IPS-NIHi11 (cell line): ENCODE data around the gene AVP.
"Not testable (repeated sequence)": the region's sequence is repeated elsewhere in the genome, so short reads cannot be mapped to it uniquely, and the experiment has no call there.

Experiments used
- DNase-seq: peaks from one replicate; pipeline ENCODE4 v3.0.0; 2012; ENCODE audit warnings: mixed read lengths, low spot score

Gene AVP

DNA sequence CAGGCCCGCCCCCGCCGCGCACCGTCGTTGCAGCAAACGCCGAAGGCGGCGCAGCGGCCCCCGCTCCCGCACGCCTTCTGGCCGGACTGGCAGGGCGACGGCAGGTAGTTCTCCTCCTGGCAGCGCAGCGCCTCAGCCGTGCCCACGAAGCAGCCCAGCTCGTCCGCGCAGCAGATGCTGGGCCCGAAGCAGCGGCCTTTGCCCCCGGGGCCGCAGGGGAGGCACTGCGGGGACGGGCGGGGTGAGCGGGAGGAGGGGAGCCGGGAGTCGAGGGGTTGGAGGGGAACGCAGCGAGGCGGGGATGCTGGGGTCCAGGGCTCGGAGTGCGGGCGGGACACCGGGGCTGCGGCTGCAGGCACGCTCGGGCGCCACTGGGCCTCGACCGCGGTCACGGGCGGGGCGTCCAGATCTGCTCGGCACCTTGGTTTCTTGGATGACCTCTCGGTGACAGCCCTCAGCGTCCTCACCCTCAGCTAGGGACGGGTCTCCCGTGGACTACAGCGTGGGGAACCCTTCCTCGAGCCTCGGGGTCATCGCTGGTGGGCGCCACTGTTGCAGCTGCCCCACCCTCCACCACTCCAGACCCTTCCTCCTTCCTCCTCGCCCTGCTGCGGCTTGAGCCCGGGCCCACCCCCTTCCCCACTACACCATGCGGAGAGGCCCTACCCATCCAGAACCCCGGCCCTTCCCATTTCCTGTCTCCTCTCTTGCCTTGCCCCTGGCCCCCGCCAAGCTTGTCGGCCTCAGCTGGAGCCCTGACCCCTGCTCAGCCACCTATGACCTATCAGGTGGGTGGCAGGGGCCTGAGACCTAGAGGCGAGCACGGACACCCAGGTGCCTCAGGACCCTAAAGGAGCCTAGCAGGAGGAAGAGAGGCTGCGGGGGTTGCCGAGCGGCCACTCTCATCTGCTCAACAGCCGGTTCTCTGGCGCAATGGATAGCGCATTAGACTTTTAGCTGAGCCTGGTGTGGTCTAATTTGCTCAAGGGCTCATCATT, 1.3 kb downstream of the AVP start:
- peak; percentile 68 for DNase-seq

DNA sequence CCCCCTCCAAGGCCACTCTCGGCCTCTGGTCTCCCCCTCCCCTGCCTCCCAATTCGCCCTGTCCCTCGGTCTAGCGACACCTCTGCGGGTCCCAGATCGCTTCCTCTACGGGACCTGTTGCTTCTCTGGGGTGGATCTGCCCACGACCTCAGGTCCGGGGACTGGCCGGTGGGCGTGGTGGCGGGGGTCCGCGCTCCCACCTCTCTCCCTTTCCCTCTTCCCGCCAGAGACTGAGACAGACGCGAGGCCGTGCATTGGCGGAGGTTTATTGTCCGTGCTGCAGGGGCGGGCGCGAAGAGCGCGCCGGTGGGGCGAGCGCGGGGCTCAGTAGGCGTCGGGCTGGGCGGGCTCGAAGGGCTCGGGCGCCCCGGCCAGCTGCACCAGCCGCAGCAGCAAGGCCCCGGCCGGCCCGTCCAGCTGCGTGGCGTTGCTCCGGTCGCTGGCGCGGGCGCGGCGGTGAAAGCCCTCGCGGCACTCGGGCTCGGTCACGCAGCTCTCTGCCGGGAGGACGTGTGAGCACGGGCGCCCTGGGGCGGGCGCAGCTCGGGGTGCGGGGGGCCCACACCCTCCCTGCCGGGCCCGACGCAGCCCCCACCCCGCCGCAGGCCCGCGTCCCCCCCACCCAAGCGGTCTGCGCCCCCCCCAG, 2.1 kb downstream of the AVP start:
- DNase-seq: peak; percentile 50

DNA sequence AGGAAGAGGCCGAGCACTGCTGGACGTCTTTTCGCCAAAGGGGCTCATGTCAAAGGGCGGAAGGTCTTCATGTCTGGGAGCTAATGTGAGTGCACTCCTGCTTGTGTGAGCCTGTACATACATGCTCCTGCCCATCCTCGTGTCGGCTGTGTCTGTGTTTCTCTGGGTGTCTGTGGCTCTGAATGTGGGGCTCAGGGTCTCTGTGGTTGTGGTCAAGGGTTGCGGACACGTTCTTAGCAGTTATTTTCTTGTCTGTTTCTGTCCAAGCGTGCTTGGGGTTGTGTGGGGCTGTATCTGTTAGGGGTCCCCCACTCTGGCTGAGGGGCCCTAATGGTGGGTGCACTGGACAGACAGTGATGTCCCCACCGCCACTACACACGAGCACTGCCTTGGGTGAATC, 2.9 kb downstream of the AVP start:
- peak; percentile 3 for DNase-seq

DNA sequence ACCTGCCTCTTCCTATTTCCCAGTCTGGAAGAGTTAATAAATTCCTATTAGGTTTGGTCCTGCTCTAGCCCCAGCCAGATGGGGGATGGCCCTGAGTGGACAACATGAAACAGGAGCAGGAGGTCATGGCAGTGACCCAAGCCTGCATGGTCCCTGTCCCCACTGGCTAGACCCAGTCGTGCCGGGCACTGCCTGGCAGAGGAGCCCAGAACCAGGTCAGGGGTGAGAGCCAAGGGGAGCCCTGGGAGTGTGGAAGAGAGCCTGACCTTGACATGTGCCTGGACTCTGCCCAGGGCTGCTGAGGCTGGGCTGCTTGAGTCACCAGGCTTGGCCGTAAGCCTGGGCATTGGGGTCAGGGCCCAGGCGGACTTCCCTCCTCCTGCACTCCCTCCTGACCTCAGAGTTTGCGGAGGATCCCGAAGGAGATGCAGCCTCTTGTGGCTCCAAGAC, 3.6 kb downstream of the AVP start:
- DNase-seq: peak; percentile 17

DNA sequence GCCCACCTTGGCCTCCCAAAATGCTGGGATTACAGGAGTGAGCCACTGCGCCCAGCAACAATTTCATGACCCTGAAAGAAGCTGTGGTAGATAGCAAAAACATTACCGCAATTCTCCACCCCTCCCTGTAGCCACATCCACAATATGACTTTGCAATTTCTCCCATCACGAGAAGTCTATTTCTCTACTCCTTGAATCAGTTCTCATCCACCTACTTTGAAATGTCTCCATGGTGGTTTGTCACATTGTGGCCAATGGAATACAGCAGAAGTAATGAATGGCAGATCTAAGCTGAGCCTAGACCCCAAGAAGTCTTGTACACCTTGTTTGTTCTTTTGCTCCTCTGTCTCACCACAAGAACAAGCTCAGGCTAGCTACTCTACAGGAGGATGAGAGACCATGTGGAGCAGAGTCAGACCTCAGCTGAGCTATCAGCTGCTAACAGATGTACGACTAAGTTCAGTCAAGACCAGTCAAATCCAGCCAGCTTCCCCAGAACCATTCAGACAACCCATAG, 6.8 kb downstream of the AVP start:
- no peak for DNase-seq

DNA sequence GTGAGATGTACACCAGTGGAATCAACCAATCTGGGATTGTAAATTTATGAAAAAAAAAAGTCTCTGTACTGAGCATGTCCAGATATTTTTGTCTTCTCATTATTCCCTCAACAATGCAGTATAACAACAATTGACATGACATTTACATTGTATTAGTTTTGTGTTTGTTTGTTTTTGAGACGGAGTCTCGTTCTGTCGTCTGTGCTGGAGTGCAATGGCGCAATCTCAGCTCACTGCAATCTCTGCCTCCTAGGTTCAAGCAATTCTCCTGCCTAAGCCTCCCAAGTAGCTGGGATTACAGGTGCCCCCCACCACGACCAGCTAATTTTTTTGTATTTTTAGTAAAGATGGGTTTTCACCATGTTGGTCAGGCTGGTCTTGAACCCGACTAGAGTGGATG, 9.2 kb downstream of the AVP start:
- not testable (repeated sequence) for DNase-seq

DNA sequence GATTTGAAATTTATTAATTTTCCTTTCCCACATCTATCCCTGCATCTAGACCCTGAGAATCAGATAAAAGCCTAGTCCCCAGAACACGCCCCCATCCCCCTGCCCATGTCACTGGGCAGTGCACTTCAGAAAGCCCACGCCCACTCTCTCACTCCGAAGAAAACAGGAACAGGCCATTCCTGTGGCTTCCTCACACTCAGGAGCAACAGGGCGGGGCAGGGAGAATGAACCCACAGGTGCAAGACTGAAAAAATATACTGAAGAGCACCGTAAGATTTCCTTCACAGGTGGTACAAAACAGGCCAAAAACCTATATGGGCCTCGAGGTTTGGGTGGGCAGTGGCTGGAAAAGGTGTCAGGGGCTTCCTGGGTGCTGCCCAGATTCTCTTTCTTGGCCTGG, 9.7 kb downstream of the AVP start:
- DNase-seq: no peak

DNA sequence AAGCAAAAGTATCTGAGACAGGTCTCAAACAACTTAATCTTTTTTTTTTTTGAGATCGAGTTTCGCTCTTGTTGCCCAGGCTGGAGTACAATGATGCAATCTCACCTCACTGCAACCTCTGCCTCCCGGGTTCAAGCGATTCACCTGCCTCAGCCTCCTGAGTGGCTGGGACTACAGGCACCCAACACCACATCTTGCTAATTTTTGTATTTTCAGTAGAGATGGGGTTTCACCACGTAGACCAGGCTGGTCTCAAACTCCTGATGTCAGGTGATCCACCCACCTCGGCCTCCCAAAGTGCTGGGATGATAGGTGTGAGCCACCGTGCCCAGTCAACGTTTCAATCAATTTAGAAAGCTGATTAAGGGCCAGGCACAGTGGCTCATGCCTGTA, 11.3 kb downstream of the AVP start:
- DNase-seq: not testable (repeated sequence)

DNA sequence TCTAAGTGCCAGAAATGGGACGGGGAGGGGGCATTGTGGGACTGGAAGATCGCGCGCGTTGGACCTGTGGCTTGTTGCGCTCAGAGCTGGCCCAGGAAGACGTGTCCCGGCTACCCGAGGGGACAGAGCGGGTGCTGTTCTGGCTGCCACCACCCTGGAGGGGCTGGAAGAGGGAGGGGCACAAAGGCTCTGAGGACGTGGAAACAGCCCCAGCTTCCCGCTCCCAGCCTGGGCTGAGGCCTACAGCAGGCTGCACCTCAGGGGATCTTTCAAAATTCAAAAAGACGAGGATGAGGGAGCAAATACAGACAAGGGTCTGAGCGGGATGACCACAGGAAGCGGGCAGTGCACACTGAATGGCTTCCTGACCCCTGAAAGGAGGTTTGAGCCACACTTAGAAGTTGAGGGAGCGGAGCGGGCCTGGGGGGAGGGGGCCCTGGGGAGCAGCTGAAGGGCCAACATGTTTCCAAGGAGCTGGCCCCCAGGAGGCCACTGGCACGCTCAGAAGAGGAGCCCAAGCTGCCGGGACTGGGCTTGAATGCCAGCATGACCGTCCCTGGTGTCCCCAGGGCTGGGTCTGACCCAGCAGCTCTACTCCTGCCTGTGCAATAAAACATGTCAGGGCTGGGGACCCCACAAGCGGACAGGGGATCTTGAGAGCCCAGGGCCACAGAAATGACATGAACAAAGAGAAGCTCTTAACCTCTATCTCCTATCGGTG, 11.8 kb downstream of the AVP start:
- DNase-seq: no peak

DNA sequence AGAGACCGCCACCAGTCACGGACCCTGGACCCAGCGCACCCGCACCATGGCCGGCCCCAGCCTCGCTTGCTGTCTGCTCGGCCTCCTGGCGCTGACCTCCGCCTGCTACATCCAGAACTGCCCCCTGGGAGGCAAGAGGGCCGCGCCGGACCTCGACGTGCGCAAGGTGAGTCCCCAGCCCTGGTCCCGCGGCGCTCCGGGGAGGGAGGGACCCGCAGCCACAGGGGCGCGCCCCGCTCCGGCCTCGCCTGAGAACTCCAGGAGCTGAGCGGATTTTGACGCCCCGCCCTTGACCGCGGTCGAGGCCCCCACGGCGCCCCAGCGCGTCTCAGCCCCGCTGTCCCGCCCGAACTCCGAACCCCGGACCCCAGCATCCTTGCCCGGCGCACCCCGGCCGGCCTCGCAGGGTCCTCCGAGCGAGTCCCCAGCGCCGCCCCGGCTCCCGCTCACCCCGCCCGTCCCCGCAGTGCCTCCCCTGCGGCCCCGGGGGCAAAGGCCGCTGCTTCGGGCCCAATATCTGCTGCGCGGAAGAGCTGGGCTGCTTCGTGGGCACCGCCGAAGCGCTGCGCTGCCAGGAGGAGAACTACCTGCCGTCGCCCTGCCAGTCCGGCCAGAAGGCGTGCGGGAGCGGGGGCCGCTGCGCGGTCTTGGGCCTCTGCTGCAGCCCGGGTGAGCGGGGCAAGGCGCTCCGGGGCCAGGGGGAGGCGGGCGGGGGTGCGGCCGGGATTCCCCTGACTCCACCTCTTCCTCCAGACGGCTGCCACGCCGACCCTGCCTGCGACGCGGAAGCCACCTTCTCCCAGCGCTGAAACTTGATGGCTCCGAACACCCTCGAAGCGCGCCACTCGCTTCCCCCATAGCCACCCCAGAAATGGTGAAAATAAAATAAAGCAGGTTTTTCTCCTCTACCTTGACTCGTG, 12.7 kb downstream of the AVP start, which contains the start of gene OXT:
TSS of gene OXT (plus strand) at position 11 of the 920 bp plus-strand sequence. CDS start at position 47, 36 bp downstream.
- no peak for DNase-seq

DNA sequence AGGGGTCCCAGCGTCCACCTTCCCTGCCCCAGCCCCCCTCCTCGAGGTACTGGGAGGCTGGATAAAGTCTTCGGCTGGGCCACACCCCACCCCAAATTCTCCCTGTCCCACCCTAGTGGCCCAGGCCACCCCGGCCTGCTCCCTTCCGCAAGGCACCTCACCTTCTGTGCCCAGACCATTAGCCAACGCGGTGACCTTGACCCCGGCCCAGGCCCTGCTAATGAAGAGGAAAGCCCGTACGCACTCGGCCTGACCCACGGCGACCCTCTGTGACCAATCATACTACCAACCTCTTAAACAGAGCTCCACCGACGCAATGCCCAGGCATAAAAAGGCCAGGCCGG, 13.3 kb downstream of the AVP start:
- no peak for DNase-seq

DNA sequence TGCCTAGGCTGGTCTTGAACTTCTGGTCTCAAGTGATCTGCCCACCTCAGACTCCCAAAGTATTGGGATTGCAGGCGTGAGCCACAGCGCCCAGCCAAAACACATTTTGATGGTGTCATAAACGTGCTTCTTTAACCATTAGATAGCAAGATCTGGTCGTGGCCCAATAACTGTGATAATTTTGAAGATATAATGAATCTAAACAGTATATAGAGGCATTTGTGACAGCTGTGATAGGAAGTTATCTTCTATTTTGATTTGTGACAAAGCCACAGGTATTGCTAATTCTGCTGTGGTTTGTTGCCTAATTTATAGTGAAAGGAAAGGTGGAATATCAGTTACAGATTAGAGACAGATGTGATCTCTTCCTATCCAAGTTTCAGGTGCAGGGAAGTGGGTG, 13.8 kb downstream of the AVP start:
- DNase-seq: no peak

DNA sequence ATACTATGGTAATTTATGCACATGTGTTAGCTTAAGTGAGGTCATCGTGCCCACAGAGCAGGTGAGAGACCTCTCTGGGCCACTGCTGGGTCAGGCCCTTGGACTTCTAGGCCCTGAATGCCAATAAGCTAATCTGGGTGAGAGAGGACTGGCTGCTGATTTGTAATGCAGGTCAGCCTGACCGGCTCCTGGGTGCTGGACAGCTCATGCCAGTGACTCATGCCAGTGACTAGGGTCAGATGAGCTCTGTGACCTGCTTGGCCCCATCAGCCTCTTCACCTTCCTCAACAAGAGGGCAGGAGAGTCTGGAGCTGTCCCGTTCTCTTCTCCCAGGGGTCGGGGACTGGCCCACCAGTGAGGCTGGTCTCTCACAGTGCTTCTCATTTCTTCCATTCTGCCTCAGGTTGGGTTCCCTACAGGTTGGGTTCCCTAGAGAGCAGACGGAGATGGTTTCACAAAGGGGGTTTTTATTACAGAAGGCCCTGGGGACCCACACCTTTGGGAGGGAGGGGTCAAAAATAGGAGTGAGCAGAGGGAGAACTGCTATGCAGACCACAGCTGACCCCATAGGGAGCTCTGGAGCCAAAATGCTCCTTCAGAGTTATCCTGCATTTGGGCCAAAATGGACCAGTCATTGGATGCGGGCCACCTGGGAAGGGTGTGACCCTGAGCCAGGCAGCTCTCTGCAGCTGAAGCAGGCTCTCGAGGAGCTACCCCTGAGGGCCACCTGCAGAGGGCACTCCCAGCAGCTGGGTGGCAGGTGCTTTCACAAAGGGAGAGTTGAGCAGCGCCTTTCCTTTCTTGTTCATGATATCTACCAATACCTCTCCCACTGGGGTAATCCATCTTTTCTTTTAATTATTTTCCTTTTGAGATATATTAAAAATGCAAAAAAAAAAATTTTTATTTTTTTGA, 15.3 kb downstream of the AVP start:
- DNase-seq: no peak

DNA sequence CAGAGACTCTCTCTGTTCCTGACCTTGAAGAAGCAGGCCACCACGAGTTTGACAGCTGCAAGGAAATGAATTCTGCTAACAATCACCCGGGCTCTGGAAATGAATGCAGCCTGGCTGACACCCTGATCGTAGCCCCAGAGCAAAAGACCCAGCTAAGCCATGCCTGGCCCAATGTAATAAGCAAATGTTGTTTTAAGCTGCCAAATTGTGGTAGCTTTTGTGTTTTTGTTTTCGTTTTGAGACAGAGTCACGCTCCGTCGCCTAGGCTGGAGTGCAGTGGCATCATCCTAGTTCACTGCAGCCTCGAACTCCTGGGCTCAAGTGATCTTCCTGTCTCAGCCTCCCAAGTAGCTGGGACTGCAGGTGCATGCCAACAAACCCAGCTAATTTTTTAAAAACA, 16.4 kb downstream of the AVP start:
- DNase-seq: no peak

DNA sequence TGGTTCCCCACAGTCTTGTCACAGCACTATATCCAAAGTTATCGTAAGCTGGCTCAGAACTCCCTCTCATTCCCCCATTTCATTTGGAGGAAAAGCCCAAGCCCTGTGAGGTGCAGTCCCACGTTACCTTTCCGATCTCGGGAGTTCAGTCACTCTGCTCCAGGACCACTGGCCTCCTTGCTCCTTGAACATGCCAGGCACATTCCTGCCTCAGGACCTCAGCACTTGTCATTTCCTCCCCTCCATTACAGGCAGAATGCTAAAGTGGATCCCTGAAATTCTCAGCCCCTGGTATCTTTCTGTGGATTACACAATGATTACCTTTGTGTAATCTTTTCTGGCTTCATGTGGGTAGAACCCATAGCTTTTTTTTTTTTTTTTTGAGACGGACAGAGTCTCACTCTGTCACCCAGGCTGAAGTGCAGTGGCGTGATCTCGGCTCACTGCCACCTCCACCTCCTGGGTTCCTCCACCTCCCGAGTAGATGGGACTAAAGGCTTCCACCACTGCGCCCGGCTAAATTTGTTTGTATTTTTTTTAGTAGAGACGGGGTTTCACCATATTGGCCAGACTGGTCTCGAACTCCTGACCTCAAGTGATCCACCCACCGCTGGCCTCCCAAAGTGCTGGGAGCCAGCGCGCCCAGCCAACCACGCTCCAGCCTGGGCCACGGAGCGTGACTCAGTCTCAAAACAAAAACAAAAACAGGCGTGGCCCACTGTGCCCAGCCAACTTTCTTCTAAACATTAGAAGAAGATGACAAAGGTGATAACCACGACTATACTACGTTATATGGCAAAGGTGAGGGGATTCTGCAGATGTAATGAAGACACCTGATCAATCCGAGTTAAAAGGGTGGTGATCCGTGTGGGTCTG, 17.1 kb downstream of the AVP start:
- no peak for DNase-seq

DNA sequence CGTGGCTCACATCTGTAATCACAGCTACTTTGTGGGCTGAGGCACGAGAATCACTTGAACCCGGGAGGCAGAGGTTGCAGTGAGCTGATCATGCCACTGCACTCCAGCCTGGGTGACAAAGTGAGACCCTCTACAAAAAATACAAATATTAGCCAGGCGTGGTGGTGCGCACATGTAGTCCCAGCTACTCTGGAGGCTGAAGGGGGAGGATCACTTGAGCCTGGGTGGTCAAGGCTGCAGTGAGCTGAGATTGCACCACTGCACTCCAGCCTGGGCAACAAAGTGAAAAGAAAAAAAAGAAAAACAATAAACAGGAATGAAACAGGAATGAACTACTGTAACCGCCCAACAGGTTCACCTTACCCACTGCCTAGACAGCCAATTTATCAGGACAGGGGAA, 20.4 kb downstream of the AVP start:
- DNase-seq: not testable (repeated sequence)

DNA sequence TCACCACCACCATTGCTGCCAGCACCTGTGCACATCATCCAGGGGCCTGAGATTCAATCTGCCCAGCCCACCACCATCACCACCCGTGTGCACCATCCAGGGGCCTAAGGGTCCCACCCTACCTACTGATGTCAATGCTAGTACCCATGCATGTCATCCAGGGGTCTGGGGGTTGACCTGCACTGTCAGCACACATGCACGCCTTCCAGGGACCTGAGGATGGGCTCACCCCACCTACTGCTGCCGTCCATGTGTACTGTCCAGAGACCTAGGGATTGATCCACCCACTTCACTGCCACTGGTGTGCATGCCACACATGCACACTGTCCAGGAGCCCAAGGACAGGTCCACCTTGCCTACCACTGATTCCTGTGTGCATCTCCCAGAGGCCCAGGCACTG, 25.0 kb downstream of the AVP start:
- DNase-seq: no peak

DNA sequence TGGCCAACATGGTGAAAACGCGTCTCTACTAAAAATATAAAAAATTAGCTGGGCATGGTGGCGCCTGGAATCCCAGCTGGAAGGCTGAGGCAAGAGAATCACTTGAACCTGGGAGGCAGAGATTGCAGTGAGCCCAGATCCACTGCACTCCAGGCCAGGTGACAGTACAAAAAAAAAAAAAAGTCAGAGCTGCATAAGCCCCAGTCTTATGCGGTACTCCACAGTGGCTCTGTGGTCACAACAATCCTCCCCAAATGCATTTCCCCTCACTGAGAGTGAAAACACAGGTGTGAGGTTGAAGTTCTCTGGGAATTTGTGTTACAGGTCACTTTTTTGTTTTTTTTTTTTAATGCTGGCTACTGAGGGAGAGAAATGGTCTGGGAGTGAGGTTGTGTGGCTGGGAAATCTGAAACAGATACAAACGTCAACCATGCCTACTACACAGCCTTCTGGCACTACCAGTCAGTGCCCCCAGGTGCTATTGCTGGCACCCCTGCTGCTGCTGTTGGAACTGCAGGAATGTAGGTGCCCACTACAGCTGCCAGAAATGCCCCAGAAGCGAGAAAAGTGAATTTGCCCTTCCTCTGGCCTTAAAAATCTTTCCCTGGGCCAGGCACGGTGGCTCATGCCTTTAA, 33.0 kb downstream of the AVP start:
- no peak for DNase-seq
